ENCODE measurements around the gene CLCN6.

GRCh38 chr1:11828511-11828910 lies 22.5 kb downstream of the CLCN6 start:
- TF ChIP-seq CTCF (conservative IDR thresholded peaks at IDR 0.05) (no peak), ZFX (IDR thresholded peaks at IDR 0.05) (no peak)

Measured in C4-2B (cell line).